ENCODE data around the gene DHRS12.

The DHRS12 gene

GRCh38 chr13:51803422-51804294 lies at the start of gene DHRS12:
Gene DHRS12, minus strand, starts transcription at chr13:51804163. Its CDS starts 4,504 bp downstream, at chr13:51799659.
- peak; percentile 67 to 74 for DNase-seq (ENCODE audit: low read depth in 2 of 2)

DNA sequence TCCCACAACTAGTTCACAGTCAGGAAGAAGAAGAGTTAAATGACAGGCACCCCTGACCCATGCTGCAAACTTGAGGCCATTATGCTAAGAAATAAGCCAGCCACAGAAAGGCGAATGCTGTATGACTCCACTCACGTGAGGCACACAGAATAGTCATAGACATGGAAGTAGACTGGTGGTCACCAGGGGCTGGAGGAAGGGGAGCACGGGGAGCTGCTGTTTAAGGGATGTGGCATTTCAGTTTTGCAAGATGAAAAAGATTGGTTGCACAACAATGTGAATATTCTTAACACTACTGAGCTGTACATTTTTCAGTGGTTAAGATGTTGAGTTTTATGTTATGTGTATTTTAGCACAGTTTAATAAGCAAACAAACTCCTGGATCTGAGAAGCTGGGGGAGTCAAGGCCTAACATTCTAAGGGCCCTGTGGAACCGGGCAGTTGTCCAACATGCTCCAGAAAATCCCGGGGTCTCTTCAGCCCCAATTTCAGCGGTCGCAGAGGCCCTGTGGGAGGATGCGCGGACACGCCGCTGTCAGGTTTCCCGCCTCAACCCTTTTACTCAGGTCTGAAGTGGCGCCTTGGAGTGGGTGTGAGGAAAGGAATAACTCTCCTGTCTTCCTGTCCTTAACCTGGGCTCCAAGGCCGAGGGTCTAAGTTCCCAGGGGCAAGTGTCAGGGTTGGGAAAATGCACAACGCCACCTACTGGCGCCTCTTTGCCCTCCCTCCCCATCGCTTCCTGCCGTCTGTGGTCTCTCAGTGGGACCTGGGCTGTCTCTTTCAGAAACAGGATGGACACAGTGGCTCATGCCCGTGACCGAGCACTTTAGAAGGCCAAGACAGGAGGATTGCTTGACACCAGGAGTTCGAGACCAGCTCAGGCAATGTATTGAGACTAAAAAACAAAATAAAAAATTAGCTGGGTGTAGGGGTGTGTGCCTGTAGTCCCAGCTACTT lies 45.5 kb upstream of the DHRS12 start:
- DNase-seq (ENCODE audit: low read depth in 2 of 2) = peak in 1 of 2 donors; percentile 37

- no peak for DNase-seq (ENCODE audit: low read depth in 2 of 2)
Observed at GRCh38 chr13:51848674-51849073, 44.7 kb upstream of the DHRS12 start.

GRCh38 chr13:51846756-51847155 lies 42.8 kb upstream of the DHRS12 start:
- no peak for DNase-seq (ENCODE audit: low read depth in 2 of 2)

DNA sequence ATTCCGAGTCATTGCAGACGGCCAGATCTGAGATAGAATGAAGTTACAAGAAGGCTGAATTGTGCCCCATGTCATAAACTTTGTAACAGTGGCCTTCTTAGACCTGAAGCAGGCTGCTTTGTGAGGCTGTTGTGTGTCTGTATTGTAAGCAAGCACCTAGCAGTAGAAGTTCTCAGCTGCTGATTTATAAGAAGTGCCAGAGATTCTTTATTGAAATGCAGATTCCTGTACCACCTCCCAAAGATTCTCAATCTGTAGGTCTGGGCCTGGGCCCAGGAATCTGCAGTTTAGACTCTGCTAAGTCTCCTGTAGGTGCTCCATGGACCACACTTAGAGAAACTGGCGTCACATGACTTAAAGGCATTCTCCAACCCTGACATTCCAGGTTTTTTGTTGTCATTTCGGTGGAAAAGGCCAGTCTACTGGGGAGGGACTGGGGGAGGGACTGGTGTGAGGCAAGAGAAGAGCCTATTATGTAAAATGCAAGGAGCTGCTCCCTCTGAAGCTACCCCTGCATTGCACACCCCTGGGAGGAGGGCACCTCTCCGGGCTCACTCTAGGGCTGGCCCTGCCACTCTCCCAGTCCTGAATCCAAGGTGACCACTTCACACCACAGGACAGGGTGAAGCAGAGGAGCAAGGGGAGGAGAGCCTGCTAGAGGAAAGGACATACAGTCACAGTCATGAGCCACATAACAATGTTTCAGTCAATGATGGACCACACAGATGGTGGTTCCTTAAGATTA lies 41.8 kb upstream of the DHRS12 start:
- no peak for DNase-seq (ENCODE audit: low read depth in 2 of 2)

- peak; percentile 48 to 61 for DNase-seq (ENCODE audit: low read depth in 2 of 2)
Observed at GRCh38 chr13:51844862-51845573, 41.1 kb upstream of the DHRS12 start, which contains the start of gene TMEM272. Gene TMEM272, minus strand, starts transcription at chr13:51845177. Its CDS starts 6,647 bp downstream, at chr13:51838530.

- no peak for DNase-seq (ENCODE audit: low read depth in 2 of 2)
Observed at GRCh38 chr13:51843529-51843928, 39.6 kb upstream of the DHRS12 start.

DNA sequence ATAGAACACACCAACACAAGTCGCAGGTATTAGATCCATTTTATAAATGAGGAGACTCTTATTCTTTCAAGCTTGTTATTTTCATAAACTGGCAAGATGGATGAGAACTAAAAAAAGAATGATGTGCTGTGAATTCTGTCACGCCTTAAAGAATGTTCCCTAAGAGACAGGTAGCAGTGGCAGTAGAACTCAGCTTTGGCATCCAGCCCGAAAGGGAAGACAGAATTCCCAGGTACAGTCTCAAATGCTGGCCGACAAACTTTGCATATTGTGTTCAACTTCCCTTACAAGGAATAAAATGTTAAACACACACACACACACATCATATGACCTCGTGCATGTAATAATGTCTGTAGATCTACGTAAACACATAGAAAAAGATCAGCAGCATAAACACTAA lies 37.8 kb upstream of the DHRS12 start:
- DNase-seq (ENCODE audit: low read depth in 2 of 2) = no peak

- no peak for DNase-seq (ENCODE audit: low read depth in 2 of 2)
Observed at GRCh38 chr13:51840917-51841316, 37.0 kb upstream of the DHRS12 start.

DNA sequence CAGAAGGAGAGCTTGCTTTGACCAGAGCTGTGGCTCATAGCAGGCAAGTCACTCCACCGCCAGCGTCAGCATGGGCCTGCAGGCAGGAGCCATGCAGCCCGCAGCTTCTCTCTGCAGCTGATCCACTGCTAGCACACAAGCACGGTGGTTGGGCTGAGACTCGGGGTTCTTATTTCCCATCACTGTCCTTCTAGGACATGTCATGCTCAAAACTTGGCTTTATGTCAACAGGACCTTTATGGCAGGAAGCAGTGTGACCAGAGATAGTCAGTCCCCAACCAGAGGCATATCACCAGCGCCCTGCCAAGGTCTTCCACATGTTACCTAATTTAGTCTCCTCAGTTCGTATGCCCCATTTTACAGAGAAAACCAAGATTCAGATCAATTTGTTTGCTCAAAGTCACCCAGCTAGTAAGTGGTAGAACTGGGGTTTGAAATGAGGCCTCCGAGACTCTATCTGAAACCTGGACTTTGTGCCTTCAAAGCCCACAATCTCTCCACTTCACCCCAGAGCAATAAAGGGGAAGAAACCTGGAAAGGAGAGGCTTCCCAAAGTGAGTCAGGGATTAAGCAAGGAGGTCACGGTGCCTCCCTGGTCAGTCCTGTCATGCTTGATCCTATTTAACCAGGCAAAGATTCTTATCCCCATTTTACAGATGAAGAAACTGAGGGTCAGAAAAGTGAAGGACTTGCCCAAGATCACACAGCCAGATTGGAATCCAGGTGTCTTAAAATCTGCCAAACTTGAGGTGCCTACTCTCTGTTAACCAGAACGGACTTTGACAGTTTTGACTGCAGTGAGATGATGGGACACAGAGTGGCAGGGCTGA lies 36.0 kb upstream of the DHRS12 start:
- no peak for DNase-seq (ENCODE audit: low read depth in 2 of 2)

- DNase-seq (ENCODE audit: low read depth in 2 of 2) = no peak
Observed at GRCh38 chr13:51838240-51838846, 34.4 kb upstream of the DHRS12 start.

- no peak for DNase-seq (ENCODE audit: low read depth in 2 of 2)
Observed at GRCh38 chr13:51837016-51837415, 33.1 kb upstream of the DHRS12 start.

GRCh38 chr13:51834581-51835171 lies 30.7 kb upstream of the DHRS12 start:
- DNase-seq (ENCODE audit: low read depth in 2 of 2) = no peak

DNA sequence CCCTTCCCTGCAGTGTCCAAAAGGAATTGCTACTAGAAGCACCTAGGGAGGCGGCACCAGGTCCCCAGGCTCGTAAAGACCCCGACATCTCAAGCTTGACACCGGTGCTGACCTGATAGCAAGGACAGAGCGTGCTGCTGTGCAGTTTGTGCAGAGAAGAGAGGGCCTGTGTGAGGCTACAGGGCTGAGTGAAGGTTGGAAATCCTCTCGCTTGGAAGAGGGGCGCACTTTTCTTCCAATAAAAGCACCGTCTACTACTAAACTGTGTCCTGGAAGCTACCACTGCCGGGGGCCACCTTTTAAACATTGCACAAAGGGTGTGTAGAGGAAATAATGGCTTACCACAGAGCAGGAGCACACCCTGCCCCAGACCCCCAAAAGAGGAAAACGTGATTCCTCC lies 30.0 kb upstream of the DHRS12 start:
- DNase-seq (ENCODE audit: low read depth in 2 of 2) = no peak

GRCh38 chr13:51832471-51833152 lies 28.6 kb upstream of the DHRS12 start:
- DNase-seq (ENCODE audit: low read depth in 2 of 2) = no peak

DNA sequence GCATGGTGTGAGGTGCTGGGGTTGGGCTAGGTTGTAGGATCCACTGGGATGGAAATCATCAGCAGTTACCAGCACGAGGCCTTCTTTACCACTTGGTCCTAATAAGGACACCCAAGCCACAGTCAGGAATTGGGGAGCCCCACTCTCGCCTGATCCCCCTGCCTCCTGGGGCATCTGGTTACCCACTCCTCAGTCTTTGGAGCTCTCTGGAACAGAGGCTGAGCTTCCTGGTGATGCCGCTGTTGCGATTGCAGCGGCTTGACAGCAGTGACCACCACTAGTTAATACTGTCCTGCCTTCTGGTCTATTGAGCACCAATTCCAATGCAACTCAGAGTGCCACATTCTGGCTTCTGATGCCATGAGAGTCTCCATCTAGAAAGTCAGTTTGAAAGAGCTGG lies 27.6 kb upstream of the DHRS12 start:
- no peak for DNase-seq (ENCODE audit: low read depth in 2 of 2)

- no peak for DNase-seq (ENCODE audit: low read depth in 2 of 2)
Observed at GRCh38 chr13:51829568-51829899, 25.6 kb upstream of the DHRS12 start.

DNA sequence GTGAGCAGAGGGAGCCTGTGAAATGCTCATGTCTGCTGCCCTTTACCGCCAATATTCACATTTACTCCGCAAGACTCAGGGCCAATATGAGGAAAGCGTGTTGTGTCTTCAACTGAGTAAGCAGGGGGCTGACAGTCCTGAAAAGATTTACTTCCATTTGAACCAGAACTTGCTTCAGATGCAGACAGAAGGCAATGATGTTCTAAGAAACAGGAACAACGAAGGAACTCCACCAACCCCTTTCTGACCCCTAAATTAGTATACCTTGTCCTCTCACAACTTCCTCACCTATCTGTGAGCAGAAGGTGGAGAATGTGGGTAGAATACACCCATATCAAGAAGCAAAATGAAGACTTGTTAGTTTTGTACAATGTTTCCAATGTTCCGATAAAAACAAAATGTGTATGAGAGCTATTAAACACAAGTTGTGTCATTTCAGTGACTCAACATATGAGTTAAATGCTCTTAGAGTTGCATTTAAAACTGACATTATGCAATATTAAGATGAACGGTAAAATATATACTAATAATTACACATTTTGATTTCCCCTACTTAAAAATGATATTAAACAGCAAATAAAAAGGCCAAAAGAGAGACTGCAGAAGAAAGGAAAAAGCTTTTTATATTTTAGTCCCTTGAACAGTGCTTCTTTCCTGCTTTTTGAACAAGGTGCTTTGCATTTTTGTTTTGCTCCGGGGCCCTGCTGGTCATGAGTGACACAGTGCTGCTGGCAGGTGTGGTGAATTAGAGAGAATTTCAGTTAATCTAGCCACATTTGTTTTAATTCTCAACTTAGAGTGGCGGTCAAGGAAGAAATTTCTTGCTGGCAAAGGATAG lies 25.0 kb upstream of the DHRS12 start:
- no peak for DNase-seq (ENCODE audit: low read depth in 2 of 2)
